Uterus (tissue), 2 donors: Measurements from ENCODE around the gene PRR5L.

Experiments used
- CTCF ChIP-seq, 4 experiments: fragments of 200-600 bp in 2 of 4; fragments of 450-650 bp in 2 of 4; sonication (generic) in 2 of 4; IDR thresholded peaks; one replicate each; pipeline ENCODE4 v1.5.1; 2016 to 2019; ENCODE audit warnings: antibody characterized with exemption in 4 of 4, mild to moderate bottlenecking in 2 of 4, moderate library complexity in 1 of 4
- POLR2A ChIP-seq, 2 donors: fragments of 450-650 bp; IDR thresholded peaks; one replicate each; pipeline ENCODE4 v1.6.1; 2016; ENCODE audit warnings: antibody characterized with exemption in 2 of 2, mild to moderate bottlenecking in 1 of 2, moderate library complexity in 1 of 2

DNA sequence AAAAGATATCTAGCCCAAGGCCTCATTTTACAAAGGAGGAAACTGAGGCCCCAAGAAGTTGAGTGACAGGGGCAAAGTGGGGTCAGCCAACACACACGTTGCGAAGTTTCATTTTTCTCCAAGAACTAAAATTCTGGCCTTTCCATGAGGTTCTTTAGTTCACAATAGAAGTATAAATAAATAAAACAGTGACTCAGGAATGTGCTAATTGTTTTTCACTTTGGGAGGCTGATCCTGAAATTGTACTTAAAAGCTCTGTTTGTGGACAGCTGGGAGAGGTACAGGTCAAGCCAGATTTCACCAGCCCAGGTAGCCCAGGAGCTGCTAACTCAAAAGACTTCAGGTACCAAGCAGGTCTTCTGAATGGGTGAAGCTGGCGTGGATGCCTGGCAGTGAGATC lies 108.7 kb downstream of the PRR5L start:
- TF ChIP-seq CTCF (IDR thresholded peaks at IDR 0.05) (no peak), POLR2A (IDR thresholded peaks at IDR 0.05) (no peak)
